GM23338 (cell line): ENCODE measurements around the gene PSMA2. TPM values are rescaled to one million over a fixed set of nuclear protein-coding genes. Genes with fewer than 3 reads are reported as not detected.
"Not testable (repeated sequence)": the region's sequence is repeated elsewhere in the genome, so short reads cannot be mapped to it uniquely, and the experiment has no call there.

Experiments used
- ATAC-seq: fragments of 200-7000 bp; cut with Tn5 transposase; 3 replicates; pipeline ENCODE4 v1.9.1; 2020
- DNase-seq: peaks from one replicate; pipeline ENCODE4 v3.0.0-alpha.2; 2015; ENCODE audit warnings: low spot score
- H2AFZ ChIP-seq: fragments of 200-600 bp; sonication (generic); 2 replicates; pipeline ENCODE4 v1.8.0; 2016; ENCODE audit warnings: antibody characterized with exemption, mild to moderate bottlenecking, moderate library complexity
- H3F3A ChIP-seq: fragments of 200-600 bp; sonication (generic); replicated peaks from 2 replicates; pipeline ENCODE4 v1.8.0; 2017; ENCODE audit warnings: antibody characterized with exemption, mixed run types, low read depth
- H3K27ac ChIP-seq: fragments of 200-600 bp; sonication (generic); 2 replicates; pipeline ENCODE4 v1.6.1; 2016; ENCODE audit warnings: low read depth
- H3K27me3 ChIP-seq: fragments of 200-600 bp; sonication (generic); 2 replicates; pipeline ENCODE4 v1.8.0; 2016; ENCODE audit warnings: mild to moderate bottlenecking, mixed run types, moderate library complexity; ENCODE audit not compliant: insufficient read depth
- H3K36me3 ChIP-seq: fragments of 200-600 bp; sonication (generic); 2 replicates; pipeline ENCODE4 v1.8.0; 2016; ENCODE audit warnings: mild to moderate bottlenecking; ENCODE audit not compliant: insufficient read depth
- H3K4me1 ChIP-seq: fragments of 200-600 bp; sonication (generic); 2 replicates; pipeline ENCODE4 v1.8.0; 2016; ENCODE audit warnings: mild to moderate bottlenecking, moderate library complexity; ENCODE audit not compliant: insufficient read depth
- H3K4me2 ChIP-seq: fragments of 200-600 bp; sonication (generic); 2 replicates; pipeline ENCODE4 v1.7.1; 2017; ENCODE audit warnings: mixed run types
- H3K4me3 ChIP-seq: fragments of 200-600 bp; sonication (generic); 2 replicates; pipeline ENCODE4 v1.6.1; 2016; ENCODE audit warnings: mixed run types
- H3K79me2 ChIP-seq: fragments of 200-600 bp; sonication (generic); replicated peaks from 2 replicates; pipeline ENCODE4 v1.8.0; 2017; ENCODE audit warnings: mild to moderate bottlenecking; ENCODE audit not compliant: insufficient read depth
- H3K9me2 ChIP-seq: fragments of 200-600 bp; sonication (generic); 2 replicates; pipeline ENCODE4 v1.8.0; 2017; ENCODE audit not compliant: insufficient read depth
- H4K20me1 ChIP-seq: fragments of 200-600 bp; sonication (generic); replicated peaks from 2 replicates; pipeline ENCODE4 v1.8.0; 2017; ENCODE audit warnings: mild to moderate bottlenecking; ENCODE audit not compliant: insufficient read depth
- H3K27ac Mint-ChIP-seq: 2 replicates; pipeline ENCODE4 v1.8.0; 2020; ENCODE audit warnings: inconsistent platforms, mild to moderate bottlenecking, moderate library complexity, mixed read lengths
- H3K27me3 Mint-ChIP-seq: 3 replicates; pipeline ENCODE4 v1.8.0; 2022; ENCODE audit warnings: low read depth, mild to moderate bottlenecking, moderate library complexity, mixed read lengths, inconsistent platforms; ENCODE audit not compliant: insufficient read depth, poor library complexity
- H3K36me3 Mint-ChIP-seq: 3 replicates; pipeline ENCODE4 v1.8.0; 2021; ENCODE audit warnings: low read depth, mild to moderate bottlenecking, inconsistent platforms, moderate library complexity, mixed read lengths
- H3K4me1 Mint-ChIP-seq: 3 replicates; pipeline ENCODE4 v1.8.0; 2020; ENCODE audit warnings: mild to moderate bottlenecking, inconsistent platforms, mixed read lengths
- H3K4me3 Mint-ChIP-seq: 3 replicates; pipeline ENCODE4 v1.8.0; 2021; ENCODE audit warnings: moderate library complexity, mild to moderate bottlenecking, inconsistent platforms, mixed read lengths
- H3K9me3 Mint-ChIP-seq: 3 replicates; pipeline ENCODE4 v1.8.0; 2020; ENCODE audit warnings: moderate library complexity, mild to moderate bottlenecking, inconsistent platforms, mixed read lengths
- CREB1 ChIP-seq: fragments of 250-450 bp; sonication (Bioruptor Pico); IDR thresholded peaks from 2 replicates; pipeline ENCODE4 v1.5.0; 2020; ENCODE audit warnings: low read depth, mild to moderate bottlenecking, moderate library complexity
- ETS1 ChIP-seq: IDR thresholded peaks from 2 replicates; pipeline ENCODE4 v1.6.1; 2016; ENCODE audit warnings: antibody characterized with exemption
- EZH2 ChIP-seq: fragments of 200-600 bp; sonication (generic); IDR thresholded peaks from one replicate; pipeline ENCODE4 v1.8.0; 2017; ENCODE audit warnings: antibody characterized with exemption, mild to moderate bottlenecking, low read depth; ENCODE audit not compliant: unreplicated experiment
- EZH2phosphoT487 ChIP-seq: fragments of 200-600 bp; sonication (generic); IDR thresholded peaks from one replicate; pipeline ENCODE4 v1.8.1; 2018; ENCODE audit warnings: antibody characterized with exemption; ENCODE audit not compliant: unreplicated experiment
- POLR2AphosphoS5 ChIP-seq: IDR thresholded peaks from 2 replicates; pipeline ENCODE4 v1.6.1; 2016; ENCODE audit warnings: antibody characterized with exemption, low read depth
- REST ChIP-seq: IDR thresholded peaks from one replicate; pipeline ENCODE4 v1.6.1; 2018; ENCODE audit warnings: antibody characterized with exemption; ENCODE audit not compliant: unreplicated experiment
- ZNF114 ChIP-seq: fragments of 250-450 bp; sonication (Bioruptor Pico); IDR thresholded peaks from 2 replicates; pipeline ENCODE4 v1.5.0; 2020; ENCODE audit warnings: mild to moderate bottlenecking, moderate library complexity
- ZNF331 ChIP-seq: fragments of 250-450 bp; sonication (Bioruptor Pico); IDR thresholded peaks from 2 replicates; pipeline ENCODE4 v1.5.0; 2020; ENCODE audit warnings: low read depth, mild to moderate bottlenecking, moderate library complexity
- ZNF462 ChIP-seq: fragments of 250-450 bp; sonication (Bioruptor Pico); IDR thresholded peaks from 2 replicates; pipeline ENCODE4 v1.5.0; 2020; ENCODE audit warnings: mild to moderate bottlenecking, moderate library complexity
- polyA plus RNA-seq: library from polyadenylated mRNA; unstranded; fragments of >200 nt; fragmentation: Nextera tagmentation; extraction: Ambion mirVana; gene quantifications from 2 replicates; pipeline ENCODE4 v1.2.1, GENCODE V29; 2016
- total RNA-seq: library from RNA; depleted of rRNA; stranded (reverse); fragments of >200 nt; shearing (Covaris generic); gene quantifications from 2 replicates; pipeline ENCODE4 v1.2.3, GENCODE V29; 2014

Gene PSMA2
- total and polyA plus RNA-seq, 2 experiments from 2014 or later = 178 to 678 TPM

- not testable (repeated sequence) for DNase-seq, H3K4me3 Mint-ChIP-seq, H3K9me2 ChIP-seq, H4K20me1 ChIP-seq, H3K27me3 ChIP-seq, H3K27ac Mint-ChIP-seq, H3K9me3 Mint-ChIP-seq, H3K36me3 Mint-ChIP-seq, H3F3A ChIP-seq, H2AFZ ChIP-seq, H3K79me2 ChIP-seq, ATAC-seq, H3K27ac ChIP-seq, H3K4me2 ChIP-seq, H3K4me3 ChIP-seq, H3K36me3 ChIP-seq
- Mint-ChIP-seq H3K27me3 (peaks cover 12% of the 10 kb centered on the region), H3K4me1 (peaks cover 23% of the 10 kb centered on the region)
- H3K4me1 ChIP-seq = peaks cover 31% of the 10 kb centered on the region
Measured at GRCh38 chr7:42885183-42885582, 46.8 kb downstream of the PSMA2 start.

DNA sequence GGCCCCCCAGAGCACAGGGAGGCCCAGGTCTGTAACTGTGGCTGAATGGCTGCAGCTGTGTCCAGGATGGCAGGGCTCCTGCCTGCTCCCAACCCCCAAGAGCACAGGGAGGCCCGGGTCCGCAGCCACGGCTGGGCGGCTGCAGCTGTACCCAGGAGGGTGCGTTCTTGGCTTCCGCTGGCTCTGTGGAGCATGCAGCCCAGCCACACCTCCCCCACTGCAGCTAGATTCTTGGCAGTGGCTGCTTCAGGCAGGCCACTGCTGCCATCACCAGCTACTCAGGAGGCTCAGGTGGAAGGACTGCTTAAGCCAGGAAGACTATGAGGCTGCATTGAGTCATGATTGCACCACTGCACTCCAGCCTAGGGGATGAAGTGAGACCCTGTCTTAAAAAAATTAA, 48.0 kb downstream of the PSMA2 start:
- no peaks in the 10 kb centered on the region for H3K27me3 ChIP-seq
- ATAC-seq (peak; percentile 9; the same call in 2 of the 3 replicates), DNase-seq (peak; percentile 31)
- H3F3A ChIP-seq = peaks cover 3% of the 10 kb centered on the region; the same call in 1 of the 2 replicates
- no peak overlapping the region for H3K4me2 ChIP-seq
- no peak overlapping the region for H3K4me3 ChIP-seq
- Mint-ChIP-seq H3K4me3 (no peak overlapping the region), H3K27ac (no peak overlapping the region), H3K27me3 (peaks cover 9% of the 10 kb centered on the region), H3K4me1 (peaks cover 20% of the 10 kb centered on the region), H3K9me3 (peaks cover 8% of the 10 kb centered on the region; the same call in 1 of the 3 replicates), H3K36me3 (peaks cover 12% of the 10 kb centered on the region; the same call in 2 of the 3 replicates)
- no peak overlapping the region for H2AFZ ChIP-seq
- no peak overlapping the region for H3K27ac ChIP-seq
- no peaks in the 10 kb centered on the region for H4K20me1 ChIP-seq
- H3K9me2 ChIP-seq = no peaks in the 10 kb centered on the region
- no peaks in the 10 kb centered on the region for H3K79me2 ChIP-seq
- no peaks in the 10 kb centered on the region for H3K36me3 ChIP-seq
- peaks cover 22% of the 10 kb centered on the region for H3K4me1 ChIP-seq
- no peak for TF ChIP-seq CREB1
- TF ChIP-seq REST = no peak
- no peak for TF ChIP-seq ZNF331
- TF ChIP-seq EZH2phosphoT487 = no peak
- no peak for TF ChIP-seq ZNF114 (CRISPR knock-in tag)
- TF ChIP-seq ETS1 = no peak
- no peak for TF ChIP-seq EZH2
- TF ChIP-seq POLR2AphosphoS5 = no peak
- TF ChIP-seq ZNF462 (CRISPR knock-in tag) = no peak
